Tibial nerve (tissue), 3 donors: Measurements from ENCODE around the gene MICB.

Experiments
- CTCF ChIP-seq, 5 experiments: fragments of 200-600 bp in 3 of 5; fragments of 450-650 bp in 2 of 5; sonication (generic) in 3 of 5; IDR thresholded peaks; one replicate each; pipeline ENCODE4 v1.5.1; 2016 to 2019; ENCODE audit warnings: antibody characterized with exemption in 5 of 5, mild to moderate bottlenecking in 3 of 5, moderate library complexity in 2 of 5
- POLR2A ChIP-seq, 2 donors: fragments of 450-650 bp; IDR thresholded peaks; one replicate each; pipeline ENCODE4 v1.6.1; 2017; ENCODE audit warnings: antibody characterized with exemption in 2 of 2, mild to moderate bottlenecking in 2 of 2, moderate library complexity in 2 of 2

DNA sequence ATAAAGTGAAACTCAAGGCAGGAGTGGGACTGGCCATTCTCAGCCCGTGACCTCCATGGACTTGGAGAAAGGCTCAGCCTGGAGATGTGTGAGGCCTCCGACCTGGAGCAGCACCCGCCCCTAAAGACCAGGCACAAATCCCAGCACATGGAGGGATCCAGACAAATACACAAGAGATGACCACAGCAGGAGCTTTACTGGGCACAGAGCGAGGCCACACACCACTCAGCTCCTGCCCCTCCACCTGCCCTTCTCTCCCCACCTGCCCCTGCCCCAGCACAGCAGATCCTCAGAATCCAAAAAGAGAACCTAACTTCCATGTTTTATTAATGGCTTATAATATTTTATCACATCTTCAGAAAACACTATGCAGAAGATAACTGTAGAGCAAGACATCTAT is 20.4 kb upstream of the MICB start:
- TF ChIP-seq CTCF (IDR thresholded peaks at IDR 0.05), result no peak
- TF ChIP-seq POLR2A (IDR thresholded peaks at IDR 0.05), result no peak
